Stimulated activated CD4-positive, alpha-beta T cell treated with anti-CD3 and anti-CD28 coated beads, TNF-alpha, amount 100 ng/mL, for 24 hours (primary cell): Measurements from ENCODE around the gene MLXIPL.
A peak's percentile ranks its signal among the peaks of the same experiment; 100 is the strongest.
"Not testable (repeated sequence)": the region's sequence is repeated elsewhere in the genome, so short reads cannot be mapped to it uniquely, and the experiment has no call there.

ENCODE experiments used
- DNase-seq, 3 experiments: peaks; one replicate each; pipeline ENCODE4 v3.0.0-alpha.2; 2020; ENCODE audit warnings: low read depth in 3 of 3

MLXIPL gene

GRCh38 chr7:73623798-73624668, at the start of gene MLXIPL:
TSS of gene MLXIPL (minus strand) at chr7:73624522. CDS start at chr7:73624492, 30 bp downstream.
- peak; percentile 24 to 68 (median 39) for DNase-seq

DNA sequence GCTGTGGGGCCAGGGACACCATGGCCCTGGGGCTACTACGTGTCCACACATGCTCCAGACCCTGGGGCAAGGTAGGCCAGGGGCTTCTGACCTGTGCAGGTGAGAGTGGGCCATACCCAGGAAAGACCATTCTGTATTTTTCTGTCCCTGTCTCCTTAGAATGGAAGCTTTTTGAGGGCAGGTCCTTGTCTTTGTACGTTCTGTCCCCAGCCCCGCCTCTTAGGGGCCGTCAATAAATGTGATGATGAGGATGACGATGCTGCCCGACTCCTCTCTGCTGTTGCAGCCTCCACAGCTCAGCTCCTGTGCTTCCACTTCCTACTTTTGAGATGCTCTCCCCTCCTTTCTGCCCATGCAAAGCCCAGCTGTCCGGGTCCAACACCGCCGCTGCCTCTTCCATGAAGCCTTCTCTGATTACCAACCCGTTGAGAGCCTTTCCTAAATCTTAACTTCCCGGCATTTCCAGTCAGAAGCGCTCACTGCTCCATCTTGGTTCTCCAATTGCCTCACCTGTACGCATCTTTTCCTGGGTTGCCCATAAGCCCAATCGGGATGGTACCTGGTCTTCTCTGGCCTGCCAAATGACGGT, 47.6 kb upstream of the MLXIPL start:
- no peak for DNase-seq

GRCh38 chr7:73671322-73671661, 47.0 kb upstream of the MLXIPL start:
- DNase-seq: no peak

GRCh38 chr7:73669858-73670385, 45.6 kb upstream of the MLXIPL start:
- DNase-seq: no peak

DNA sequence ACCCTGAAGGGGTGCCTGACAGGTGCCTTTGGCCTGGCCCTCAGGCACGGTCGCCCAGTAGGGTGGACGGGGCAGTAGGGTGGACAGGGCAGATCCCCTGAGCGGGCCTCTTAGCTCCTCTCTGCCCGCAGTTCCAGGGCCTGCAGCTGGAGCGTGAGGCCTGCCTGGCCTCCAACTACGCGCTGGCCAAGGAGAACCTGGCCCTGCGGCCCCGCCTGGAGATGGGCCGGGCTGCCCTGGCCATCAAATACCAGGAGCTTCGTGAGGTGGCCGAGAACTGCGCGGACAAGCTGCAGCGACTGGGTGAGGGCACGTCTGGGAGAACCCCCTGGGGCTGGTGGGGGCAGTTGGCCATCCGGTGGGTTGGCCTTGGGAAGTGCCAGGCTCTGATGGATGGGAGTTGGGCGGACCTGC, 45.0 kb upstream of the MLXIPL start:
- no peak for DNase-seq

DNA sequence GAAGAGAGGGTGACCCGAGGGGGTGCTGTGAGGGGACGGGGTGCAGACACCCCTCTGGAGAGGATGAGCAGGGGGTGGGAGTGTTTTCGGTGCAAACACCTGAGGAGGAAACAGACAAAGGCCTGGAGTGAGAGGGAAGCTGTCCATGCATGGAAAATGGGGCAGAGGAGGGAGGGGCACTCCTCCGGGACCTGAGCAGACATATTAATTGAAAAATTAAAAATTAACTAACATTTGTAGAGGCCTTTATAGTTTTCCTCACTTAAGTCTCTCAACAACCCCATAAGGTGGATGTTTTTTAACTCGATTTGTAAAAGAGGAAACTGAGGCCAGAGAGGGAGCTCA, 44.5 kb upstream of the MLXIPL start:
- DNase-seq: no peak

DNA sequence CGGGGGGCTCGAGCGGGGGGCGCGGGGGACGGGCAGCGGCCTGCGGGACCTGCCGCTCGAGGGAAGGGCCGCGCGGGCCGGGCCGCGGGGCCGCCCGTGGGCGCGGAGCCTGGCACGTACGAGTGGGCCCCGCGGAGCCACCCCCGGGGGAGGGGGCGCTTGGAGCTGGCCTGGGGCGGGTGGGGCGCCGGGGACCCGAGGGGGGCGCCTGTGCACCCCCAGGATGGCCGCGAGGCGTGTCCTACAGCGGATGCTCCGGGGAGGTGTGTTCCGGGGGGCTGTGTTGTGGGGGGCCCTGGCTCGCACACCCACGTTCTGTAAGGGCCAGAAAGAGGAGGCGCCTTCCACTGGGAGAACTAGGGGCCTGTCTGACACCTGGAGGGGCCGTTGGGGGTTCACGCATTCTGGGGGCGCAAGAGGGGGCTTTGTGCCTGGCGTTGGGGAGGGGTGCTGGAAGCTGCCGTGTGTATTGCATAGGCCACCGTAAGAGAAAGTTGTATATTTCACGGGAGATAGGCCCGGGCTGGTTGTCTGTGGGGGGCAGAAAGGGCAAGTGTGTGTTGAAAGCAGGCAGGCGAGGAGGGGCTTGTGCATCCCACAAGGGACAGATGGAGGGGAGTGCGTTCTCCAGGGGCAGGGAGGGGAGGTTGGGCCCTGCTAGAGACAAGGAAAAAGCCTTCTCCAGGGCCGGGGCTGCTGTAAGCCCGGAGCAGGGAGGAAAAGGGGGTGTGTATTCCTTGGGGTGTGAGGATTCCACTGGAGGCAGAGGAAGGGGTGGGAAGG, 44.0 kb upstream of the MLXIPL start:
- DNase-seq: no peak

GRCh38 chr7:73667344-73668102, 43.2 kb upstream of the MLXIPL start, which contains the start of gene VPS37D:
TSS of gene VPS37D (plus strand) at chr7:73667831. CDS start at chr7:73667959, 128 bp downstream.
- DNase-seq: peak; percentile 80 to 90 (median 89)

- no peak for DNase-seq
These were observed 38.7 kb upstream of the MLXIPL start for GRCh38 chr7:73663033-73663432.

- not testable (repeated sequence) for DNase-seq
These were observed 36.3 kb upstream of the MLXIPL start for GRCh38 chr7:73660594-73660993.

DNA sequence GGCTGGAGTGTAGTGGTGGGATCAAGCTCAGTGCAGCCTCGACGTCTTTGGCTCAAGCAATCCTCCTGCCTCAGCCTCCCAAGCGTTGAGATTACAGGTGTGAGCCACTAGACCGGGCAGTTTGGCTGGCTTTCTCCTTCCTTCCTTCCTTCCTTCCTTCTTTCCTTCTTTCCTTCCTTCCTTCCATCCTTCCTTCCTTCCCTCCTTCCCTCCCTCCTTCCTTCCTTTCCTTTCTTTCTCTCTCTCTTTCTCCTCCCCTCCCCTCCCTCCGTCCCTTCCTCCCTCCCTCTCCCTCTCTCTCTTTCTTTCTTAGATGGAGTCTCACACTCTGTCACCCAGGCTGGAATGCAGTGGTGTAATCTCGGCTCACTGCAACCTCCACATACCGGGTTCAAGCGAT, 35.7 kb upstream of the MLXIPL start:
- DNase-seq: no peak

DNA sequence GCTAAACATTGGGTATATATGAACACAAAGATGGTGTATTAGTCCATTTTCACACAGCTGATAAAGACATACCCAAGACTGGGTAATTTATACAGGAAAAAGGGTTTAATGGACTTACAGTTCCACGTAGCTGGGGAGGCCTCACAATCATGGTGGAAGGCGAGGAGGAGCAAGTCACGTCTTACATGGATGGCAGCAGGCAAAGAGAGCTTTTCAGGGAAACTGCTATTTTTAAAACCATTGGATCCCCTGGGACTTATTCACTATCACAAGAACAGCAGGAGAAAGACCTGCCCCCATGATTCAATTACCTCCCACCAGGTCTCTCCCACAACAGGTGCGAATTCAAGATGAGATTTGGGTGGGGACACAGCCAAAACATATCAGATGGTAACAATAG, 31.0 kb upstream of the MLXIPL start:
- not testable (repeated sequence) for DNase-seq

DNA sequence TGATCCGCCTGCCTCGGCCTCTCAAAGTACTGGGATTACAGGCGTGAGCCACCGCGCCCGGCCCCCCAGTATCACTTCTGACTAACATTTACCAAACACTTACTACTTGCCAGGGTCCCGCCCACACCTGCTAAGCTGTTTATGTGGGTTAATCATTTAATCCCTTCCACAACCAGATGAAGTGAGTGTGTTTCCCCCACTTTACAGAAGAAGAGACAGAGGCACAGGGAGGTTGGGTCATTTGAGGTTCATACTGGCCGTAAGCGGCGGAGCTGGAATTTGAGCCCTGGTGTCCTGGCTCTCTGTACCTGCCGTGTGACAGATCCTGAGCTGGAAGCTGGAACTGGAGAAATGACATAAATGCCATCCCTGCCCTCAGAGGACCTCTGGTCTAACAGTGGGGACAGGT, 28.2 kb upstream of the MLXIPL start:
- no peak for DNase-seq

- DNase-seq: no peak
These were observed 26.2 kb upstream of the MLXIPL start for GRCh38 chr7:73650524-73650923.

GRCh38 chr7:73649576-73649975, 25.3 kb upstream of the MLXIPL start:
- no peak for DNase-seq

DNA sequence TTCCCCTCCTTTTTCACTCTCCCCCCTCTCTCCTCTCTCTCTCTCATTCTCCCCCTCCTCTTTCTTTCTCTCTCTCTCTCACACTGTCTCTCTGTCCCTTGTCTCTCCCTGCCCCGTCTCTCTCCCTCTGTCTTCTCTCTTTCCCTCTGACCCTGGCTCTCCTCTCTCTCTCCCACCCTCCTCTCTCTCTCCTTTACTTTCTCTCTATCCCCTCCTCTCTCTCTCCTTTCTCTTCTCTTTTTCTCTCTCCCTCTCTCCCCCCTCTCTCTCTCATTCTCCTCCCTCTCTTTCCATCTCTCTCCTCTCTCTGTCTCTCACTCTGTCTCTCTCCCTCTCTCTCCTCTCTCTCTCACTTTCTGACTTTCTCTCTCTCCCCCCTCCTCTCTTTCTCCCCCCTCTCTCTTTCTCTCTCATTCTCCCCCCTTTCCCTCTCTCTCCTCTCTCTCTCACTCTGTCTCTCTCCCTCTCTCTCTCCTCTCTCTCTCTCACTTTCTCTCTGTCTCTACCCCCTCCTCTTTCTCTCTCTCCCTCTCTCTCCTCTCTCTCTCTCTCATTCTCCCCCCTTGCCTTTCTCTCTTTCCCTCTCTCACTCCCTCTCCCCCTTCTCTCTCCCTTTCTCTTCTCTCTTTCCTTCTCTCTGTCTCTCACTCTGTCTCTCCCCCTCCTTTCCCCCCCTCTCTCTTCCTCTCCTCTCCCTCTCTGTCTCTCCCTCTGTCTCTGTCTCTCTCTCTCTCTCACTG, 24.4 kb upstream of the MLXIPL start:
- DNase-seq: no peak

DNA sequence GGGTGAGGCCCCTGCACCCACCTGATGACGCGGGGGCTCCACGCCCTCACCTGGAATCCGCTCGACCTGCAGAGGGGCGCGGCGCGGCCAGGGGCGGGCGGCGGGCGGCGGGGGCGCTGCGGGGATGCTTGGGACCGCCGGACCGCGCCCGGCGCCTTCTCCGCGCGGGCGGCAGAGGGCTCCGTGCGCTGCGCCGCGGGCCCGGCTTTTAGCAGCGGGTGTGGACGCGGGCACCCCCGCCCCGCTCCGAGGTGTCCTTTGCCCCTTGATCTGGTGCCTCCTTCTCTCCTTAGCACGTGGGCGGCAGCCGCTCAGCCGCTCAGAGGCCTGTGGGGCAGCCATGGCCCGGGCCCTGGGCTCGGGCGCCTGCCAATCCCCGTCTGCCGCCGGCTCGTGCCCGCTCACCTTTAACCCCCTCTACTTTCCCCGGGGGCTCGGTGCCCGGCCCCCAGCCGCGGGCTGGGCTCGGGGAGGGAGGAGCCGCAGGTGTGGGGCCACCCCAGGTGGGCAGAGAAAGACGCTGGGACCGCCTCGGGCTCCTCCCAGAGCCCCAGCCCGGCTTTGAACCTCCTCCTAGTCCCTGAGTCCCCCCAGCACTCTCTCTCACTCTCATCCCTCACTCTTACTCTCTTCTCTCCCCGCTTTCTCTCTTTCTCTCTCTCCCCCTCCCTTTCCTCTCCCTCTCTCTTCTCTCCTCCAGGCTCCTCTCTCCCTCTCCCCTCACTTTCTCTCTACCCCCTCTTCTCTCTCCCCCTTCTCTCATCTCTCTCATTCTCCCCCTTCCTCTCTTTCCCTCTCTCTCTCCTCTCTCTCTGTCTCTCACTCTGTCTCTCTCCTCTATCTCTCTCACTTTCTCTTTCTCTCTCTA, 23.6 kb upstream of the MLXIPL start:
- peak in 1 of 3 experiments; percentile 33 for DNase-seq

DNA sequence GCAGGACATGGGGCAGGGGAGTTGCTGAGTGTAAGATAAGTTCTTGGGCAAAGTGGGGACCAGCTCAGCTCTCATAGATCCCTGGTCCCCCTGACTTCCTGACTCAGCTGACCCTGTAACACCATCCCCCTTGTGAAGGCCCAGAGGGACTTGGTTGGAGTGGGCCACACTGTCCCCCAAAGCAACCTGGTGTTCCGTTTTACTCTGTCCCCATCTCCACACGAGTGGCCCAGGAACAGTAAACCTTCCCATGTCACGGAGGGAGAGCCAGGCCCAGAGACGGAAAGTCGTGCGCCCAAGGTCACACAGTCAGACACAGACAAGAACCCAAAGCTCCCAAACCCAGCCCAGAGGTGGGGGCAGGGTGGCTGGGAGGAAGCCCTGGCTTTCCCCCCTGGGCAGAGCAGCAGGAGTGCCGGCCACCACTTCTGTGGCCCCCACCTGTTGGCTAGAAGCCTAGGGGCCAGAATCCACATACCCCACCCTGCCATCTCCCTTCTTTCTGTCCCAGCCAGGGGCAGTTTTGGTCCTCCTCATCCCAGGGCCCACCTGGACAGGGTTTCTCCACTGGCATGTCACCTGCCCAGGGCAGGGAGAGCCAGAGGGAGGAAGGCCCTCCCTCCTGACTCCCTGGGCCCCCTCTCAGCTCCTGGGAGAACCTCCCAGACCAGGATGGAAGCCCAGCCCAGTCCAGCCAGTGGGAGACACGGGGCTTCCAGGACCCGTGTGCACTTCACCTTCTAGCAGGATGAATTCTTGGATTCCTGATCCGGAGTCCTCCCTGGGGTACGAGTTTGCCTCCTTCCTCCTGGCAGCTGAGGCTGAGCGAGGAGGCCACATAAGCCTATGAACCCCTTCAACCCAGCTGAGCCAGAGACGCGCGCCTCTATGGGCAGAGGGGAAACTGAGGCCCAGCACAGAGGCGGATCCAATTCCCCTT, 22.7 kb upstream of the MLXIPL start:
- DNase-seq: no peak
